Activated CD4-positive, alpha-beta T cell treated with anti-CD3 and anti-CD28 coated beads for 1 hour (primary cell): ENCODE data around the gene ARHGAP6.
"Not testable (repeated sequence)": the region's sequence is repeated elsewhere in the genome, so short reads cannot be mapped to it uniquely, and the experiment has no call there.

ENCODE experiments used
- DNase-seq: peaks from one replicate; pipeline ENCODE4 v3.0.0-alpha.2; 2020

The ARHGAP6 gene

GRCh38 chrX:11519234-11519633 lies 146.5 kb downstream of the ARHGAP6 start:
- not testable (repeated sequence) for DNase-seq

- DNase-seq, result no peak
Observed at GRCh38 chrX:11509786-11510185, 155.9 kb downstream of the ARHGAP6 start.

- no peak for DNase-seq
Observed at GRCh38 chrX:11504234-11504633, 161.5 kb downstream of the ARHGAP6 start.

DNA sequence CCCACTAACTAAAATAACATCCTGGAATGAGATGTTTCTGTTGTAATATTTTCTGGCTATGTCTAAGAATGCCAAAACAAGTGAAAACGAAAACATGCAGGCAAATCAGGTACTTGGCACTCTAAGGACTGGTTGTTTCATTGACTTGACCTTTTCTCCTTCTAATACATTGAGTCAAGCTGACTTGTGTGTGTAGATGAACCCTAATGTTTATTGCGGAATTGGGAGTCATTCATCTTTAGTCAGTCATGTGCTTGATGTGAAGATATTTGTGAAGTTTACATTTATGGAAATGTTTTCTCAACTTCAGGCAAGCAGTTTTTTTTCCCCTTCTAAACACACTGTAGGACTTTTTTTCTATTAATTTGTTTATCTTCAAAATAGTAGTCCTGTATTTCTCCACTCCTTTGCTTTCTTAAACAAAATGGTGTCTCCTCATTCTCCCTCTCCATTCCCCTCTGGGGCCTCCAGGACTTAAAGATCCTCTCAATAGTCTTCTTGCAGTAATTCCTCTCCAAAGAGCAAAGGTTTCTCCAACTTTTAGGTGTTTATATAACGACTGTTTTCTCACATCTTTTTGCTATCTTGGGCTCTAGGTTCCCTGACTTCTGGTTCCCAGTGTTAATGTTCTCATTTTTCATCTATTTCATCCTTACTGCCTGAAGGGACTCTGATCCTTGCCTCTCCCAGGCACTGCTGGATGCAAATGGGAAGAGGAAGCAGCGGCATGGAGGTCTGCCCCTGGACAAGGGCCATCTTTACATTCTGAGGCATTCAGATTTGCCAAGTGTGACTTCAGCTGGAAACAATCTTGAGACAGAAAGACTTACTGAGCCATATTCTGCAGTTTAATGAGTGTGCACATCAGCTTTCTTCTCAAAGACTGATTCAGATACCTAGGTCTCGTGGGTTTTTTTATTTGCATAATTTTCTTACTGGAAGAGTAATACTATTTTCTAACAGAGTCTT lies 166.4 kb downstream of the ARHGAP6 start:
- DNase-seq, result no peak

- not testable (repeated sequence) for DNase-seq
Observed at GRCh38 chrX:11491375-11491774, 174.3 kb downstream of the ARHGAP6 start.

- DNase-seq, result no peak
Observed at GRCh38 chrX:11484290-11484689, 181.4 kb downstream of the ARHGAP6 start.

DNA sequence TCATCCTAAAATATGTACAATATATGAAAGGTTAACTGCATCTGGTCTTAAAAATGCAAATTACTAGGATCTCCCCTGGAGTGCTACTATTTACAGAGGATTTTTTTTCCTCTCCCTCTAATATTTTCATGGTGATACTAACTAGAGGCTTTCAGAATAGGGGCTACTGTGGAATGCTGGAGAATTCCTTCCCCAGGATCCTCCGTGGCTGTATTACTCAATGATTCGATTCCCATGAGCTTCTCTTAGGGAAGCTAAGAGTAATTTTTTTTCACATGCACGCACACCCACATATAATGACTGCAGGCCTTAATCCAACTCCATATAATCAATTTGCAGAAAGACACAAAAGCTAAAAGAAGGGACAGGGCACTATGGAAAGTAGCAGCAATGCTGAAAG lies 184.7 kb downstream of the ARHGAP6 start:
- DNase-seq, result no peak

GRCh38 chrX:11480626-11481025 lies 185.1 kb downstream of the ARHGAP6 start:
- no peak for DNase-seq

- DNase-seq, result no peak
Observed at GRCh38 chrX:11478911-11479310, 186.8 kb downstream of the ARHGAP6 start.

DNA sequence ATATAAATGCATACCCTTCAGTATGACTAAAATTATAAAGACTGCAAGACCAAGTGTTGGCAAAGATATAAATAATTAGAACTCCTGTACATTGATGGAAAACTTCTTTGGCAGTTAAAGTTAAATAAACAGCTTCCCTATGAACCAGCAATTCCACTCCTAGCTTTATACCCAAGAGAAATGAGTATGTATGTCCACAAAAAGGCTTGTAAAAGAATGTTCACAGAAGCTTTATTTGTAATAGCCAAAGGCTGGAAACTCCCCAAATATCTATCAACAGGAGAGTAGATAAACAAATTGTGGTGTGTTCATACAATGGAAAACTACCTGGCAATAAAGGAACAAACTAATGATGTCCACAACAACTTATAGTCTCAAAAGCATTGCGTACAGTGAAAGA lies 187.7 kb downstream of the ARHGAP6 start:
- DNase-seq, result no peak

GRCh38 chrX:11474576-11474975 lies 191.1 kb downstream of the ARHGAP6 start:
- DNase-seq, result no peak

DNA sequence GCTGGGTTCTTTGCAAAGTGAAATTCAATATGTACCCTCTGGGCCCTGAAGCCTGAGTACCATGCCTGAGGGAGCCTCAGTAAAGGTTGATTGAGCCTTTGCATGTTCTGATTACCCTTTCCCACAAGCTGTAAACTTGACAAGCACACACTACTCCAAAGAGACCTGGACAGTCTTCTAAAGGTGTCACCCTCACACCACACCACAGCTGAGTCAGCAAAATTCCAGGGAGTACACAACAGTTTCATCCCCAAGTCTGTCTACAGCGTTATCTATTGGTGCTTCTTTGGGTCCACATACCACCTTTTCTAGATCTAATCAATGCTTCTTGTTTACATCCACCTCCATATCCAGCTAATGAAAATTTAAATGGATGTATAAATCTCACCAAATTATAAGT lies 191.7 kb downstream of the ARHGAP6 start:
- DNase-seq, result no peak

DNA sequence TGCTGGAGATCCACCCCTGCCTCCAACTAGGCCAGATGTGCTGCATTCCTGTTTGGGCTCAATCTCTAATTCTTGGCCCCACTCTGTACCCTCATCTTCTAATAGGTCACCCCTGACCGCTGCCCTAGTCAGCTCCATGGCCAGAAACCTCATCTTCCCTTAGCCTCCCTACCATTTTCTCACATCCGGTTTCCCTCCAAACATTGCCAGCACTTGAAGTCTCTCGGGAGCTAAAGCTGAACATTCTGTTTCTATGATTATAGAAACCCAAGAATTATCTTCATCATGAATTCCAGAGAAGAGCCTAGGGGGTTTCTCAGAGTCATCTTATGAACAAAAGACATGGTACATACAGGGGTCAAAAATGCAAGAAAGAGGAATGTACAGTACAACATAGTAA lies 192.8 kb downstream of the ARHGAP6 start:
- DNase-seq, result no peak

DNA sequence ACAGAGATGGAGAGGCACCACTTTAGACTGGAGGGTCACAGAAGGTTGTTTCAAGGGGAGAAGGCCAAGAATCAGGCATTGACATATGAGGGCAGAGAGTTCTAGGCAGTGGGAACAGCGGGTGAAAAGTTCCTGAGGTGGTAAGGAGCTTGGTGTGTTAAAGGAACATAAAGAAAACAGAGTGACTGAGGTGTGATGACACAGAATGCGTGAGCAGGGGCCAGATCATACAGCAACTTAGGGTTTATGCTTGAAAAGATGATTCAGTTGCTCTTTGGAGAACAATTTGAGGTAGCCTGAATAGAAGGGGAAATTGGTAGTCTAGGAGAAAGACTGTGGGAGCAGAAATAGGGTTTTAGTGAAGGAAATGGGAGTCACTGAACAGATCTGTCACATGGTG lies 193.3 kb downstream of the ARHGAP6 start:
- DNase-seq, result no peak

GRCh38 chrX:11470250-11470974 lies 195.3 kb downstream of the ARHGAP6 start:
- no peak for DNase-seq

- no peak for DNase-seq
Observed at GRCh38 chrX:11465648-11466411, 199.9 kb downstream of the ARHGAP6 start.

DNA sequence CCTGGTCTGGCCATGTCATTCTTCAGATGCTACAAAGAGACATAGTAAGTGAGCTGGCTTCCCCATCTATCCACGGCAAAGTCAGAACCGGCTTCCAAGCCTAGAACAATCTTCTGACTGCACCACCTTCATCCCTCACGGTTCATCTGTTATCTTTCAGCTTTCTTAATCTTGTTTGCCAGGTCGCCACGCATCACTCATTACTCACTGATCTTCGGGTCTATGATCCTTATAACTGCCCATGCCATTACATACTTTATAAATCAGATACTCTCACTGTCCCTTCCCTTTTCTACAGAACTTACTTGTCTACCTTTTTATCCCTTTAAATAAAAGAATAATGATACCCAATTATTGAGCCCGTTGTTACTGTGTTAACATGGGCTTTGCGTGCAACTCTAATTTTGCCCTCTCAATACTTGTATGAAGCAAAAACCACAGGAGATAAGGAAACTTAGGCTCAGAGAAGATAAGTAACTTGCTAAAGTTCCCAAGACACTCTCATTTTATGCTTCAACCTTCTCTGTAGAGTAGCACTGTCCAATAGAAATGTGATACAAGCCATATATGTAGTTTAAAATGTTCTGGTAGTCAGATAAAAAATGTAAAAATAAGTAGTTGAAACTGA lies 200.8 kb downstream of the ARHGAP6 start:
- no peak for DNase-seq

DNA sequence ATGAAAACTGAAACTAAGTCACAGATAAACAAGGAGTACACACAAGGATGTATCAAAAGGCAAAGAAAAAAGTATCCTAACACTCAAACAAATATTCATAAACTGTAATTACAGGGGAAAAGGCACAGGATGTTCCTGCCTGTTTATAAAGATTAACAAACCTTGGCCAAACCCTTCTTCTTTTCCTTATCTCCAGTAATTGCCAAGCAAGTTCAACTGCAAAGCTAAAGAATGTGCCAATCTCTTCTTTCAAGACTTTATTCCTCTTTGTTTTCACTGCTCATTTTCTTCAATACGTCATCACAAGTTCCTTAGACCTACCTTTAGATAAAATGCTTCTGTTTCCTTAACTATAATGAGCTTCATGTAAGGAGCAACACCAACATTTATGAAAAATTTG lies 201.3 kb downstream of the ARHGAP6 start:
- no peak for DNase-seq

DNA sequence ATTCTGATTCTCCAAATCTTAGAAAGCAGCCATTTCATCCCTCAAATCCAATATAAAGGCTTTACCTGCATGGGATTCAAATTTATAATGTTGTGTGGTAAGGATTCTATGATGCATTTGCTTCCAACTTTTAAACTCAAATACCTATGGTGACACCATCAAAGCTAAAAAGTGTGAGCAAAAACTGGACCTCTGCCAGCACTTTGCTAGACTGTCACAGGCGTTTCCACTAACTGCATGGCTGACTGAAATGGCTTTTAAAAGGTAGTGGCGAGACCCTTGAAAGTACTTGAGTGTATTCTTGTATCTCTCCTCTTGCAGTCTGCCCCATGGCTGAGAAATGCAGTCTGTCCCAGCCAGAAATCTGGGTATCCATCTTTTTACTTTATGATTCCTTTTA lies 203.1 kb downstream of the ARHGAP6 start:
- no peak for DNase-seq

- DNase-seq, result no peak
Observed at GRCh38 chrX:11462136-11462535, 203.6 kb downstream of the ARHGAP6 start.

DNA sequence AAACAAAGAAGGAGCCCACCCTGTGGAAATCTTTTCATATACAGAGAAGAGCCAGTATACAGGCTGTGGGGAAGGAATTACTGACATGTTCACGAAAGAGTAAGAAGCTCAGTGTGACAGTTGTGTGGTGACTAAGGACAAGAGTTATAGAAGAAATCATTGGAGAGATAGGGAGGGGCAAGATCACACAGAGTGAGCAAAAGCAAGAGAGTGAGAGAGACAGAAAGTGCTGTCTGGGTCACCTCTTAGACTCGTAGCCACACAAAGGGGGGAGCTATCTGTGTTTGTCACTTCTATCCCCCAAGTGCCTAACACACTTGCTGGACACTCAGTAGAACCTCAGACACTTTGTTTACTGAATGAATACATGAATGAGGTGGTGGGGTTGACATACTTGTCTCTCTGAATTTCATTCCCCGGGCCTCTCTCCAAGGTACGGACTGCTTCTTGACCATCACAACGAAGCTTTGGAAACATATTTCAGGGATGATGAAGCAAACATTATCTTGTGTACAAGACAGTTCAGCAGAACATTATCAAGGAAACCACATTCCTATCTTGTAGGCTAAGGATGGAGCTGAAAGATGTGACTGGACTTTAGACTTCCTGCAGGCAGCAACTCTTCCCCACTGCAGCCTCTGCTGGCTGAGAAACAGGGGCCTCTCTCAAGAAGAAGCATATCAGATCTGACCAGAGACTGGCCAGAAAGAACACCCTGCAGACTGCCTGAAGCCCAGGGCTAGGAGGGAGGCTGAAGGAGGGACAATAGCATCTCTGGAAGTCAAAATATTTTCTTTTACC lies 204.3 kb downstream of the ARHGAP6 start:
- no peak for DNase-seq

DNA sequence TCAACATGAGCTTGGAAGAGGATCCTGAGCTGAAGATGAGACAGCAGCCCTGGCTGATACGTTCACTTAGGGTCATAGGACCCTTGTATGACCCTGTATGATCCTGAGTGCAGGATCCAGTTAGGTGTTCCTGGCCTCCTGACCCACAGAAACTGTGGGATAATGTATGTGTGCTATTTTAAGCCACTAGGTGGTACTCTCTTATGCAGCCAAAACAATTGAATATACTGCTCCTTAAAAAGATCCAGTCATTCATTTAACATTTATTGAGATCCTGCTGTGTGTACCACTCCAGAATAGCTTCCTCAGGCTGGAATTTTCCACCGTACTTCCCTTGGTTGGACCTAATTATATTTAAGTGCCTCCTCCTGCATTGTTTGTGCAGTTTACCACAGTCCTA lies 205.4 kb downstream of the ARHGAP6 start:
- no peak for DNase-seq
